ENCODE data around the gene TMX1. TPM values are rescaled to one million over a fixed set of nuclear protein-coding genes. Genes with fewer than 3 reads are reported as not detected.

TMX1 gene, protein sequence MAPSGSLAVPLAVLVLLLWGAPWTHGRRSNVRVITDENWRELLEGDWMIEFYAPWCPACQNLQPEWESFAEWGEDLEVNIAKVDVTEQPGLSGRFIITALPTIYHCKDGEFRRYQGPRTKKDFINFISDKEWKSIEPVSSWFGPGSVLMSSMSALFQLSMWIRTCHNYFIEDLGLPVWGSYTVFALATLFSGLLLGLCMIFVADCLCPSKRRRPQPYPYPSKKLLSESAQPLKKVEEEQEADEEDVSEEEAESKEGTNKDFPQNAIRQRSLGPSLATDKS
- total RNA-seq, result 38.3 and 45.6 TPM in 2 replicates

DNA sequence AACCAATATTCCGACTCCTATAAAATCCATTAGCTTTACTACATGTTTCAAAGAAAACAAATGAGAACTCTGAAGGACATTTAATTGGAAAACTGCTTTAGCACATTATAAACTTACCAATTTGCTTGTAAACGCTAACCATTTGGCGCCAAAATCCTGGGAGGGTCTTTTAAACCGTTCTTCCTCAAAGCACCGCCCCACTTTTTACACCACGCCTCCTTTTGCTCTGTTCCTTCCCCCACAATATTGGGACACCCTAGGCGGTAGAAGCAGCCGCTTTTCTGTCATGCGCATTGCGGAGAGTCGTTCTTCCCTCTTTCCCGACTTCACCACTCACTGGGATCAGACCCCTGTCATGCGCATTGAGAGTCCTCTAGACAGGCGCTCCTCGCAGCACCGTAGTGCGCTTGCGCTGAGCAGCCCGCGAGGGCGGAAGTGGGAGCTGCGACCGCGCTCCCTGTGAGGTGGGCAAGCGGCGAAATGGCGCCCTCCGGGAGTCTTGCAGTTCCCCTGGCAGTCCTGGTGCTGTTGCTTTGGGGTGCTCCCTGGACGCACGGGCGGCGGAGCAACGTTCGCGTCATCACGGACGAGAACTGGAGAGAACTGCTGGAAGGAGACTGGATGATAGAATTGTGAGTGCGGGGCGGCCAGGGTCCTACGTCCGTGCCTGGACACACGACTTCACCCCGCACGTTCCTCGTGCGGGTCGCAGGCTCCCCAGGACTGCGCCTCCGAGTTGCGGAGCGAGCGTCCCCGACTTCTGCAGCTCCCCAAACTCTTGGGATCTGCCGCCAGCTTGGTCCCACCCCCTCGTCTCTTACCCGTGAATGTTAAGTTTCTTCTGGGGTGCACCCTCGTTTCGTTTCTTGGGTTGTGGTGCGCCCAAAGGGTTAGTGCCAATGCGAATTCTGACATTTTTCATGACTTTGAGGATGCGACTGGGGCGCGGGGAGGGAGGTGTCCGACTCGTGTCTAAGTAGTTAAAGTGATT is at the start of gene TMX1:
TMX1 (plus strand) TSS at position 435 of the 991 bp plus-strand sequence; CDS start at position 481, 46 bp downstream.

Other genes starting within 250 kb of the TMX1 start
- gene TRIM9, start 145.1 kb upstream of the TMX1 start, total RNA-seq, result under 0.01 and 0.18 TPM in 2 replicates